C4-2B (cell line): ENCODE results near the gene PLOD1.
A peak's percentile ranks its signal among the peaks of the same experiment; 100 is the strongest.

Experiments used
- H3K27ac ChIP-seq: fragments of 450-650 bp; 2 replicates; pipeline ENCODE4 v1.5.1; 2017
- CTCF ChIP-seq: fragments of 450-650 bp; conservative IDR thresholded peaks from 2 replicates; pipeline ENCODE4 v1.5.1; 2017; ENCODE audit warnings: mild to moderate bottlenecking
- ZFX ChIP-seq: fragments of 450-650 bp; IDR thresholded peaks from 2 replicates; pipeline ENCODE4 v1.6.1; 2017

Gene PLOD1

DNA sequence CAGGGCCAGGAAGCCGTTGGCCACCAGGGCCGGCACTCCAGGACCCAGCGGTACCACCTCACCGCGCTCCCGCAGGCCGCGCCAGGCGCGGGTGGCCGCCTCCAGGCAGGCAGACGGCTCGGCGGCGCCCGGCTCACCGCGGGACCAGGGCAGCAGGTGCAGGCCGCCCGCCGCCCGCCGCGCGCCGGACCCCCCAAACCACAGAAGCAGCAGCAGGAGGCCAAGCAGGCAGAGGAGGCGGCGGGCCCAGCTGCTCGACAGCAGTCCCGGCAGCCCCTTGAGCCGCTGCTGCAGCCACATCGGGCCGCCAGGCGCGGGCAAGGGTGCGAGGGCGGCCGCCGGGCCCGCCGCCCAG is 8.6 kb upstream of the PLOD1 start:
- H3K27ac ChIP-seq: peak overlapping the region; percentile 72
- TF ChIP-seq CTCF (no peak), ZFX (no peak)

DNA sequence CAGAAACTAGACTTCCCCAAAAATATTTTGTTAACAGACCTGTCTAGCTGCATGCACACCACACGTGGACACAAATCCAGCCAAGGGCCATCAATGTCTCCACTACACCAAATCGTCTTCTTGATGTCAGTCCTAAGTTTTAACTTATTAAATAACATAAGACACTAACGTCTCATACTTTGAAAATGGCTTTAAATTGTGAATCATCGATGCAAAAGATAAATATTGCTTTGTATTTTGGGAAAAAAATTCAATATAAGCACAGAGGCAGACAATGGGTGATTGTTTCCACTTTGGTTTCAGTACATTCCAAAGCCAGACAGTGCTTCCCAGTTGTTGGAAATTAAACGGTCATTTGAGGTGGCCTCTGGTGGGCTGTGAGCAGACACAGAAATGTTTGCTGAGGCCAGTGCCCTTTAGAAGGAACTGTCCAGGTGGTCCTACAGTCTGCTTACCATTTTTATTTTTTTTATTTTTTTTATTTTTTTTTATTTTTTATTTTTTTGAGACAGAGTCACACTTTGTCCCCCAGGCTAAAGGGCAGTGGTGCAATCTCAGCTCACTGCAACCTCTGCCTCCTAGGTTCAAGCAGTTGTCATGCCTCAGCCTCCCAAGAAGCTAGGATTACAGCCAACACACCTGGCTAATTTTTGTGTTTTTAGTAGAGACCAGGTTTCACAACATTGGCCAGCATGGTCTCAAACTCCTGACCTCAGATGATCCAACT is 6.5 kb upstream of the PLOD1 start:
- no peak overlapping the region for H3K27ac ChIP-seq
- TF ChIP-seq ZFX (no peak), CTCF (no peak)

DNA sequence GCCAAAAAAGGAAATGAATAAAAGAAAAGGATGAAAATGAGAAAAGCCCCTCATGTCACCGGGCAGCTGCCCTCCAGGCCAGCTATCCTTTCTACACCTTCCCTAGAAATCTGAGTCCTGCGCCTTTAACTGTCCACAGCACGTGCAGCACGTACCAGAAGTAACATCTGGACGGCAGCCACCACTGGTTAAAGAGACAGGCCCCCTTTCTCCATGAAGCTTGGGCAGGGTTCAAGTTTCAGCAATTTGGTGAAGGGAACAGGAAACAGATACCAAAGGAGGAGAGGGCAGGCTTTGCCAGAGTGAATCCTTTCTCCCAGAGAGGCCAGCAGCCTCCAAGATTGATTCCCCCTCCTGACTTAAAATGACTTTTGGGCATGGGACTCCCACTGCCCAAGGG is 4.7 kb upstream of the PLOD1 start:
- TF ChIP-seq ZFX (no peak), CTCF (no peak)
- no peak overlapping the region for H3K27ac ChIP-seq

- no peak overlapping the region for H3K27ac ChIP-seq
- TF ChIP-seq CTCF (no peak), ZFX (no peak)
Observed at GRCh38 chr1:11930571-11931445, 3.7 kb upstream of the PLOD1 start.

GRCh38 chr1:11931845-11932244 is 2.7 kb upstream of the PLOD1 start:
- no peak overlapping the region for H3K27ac ChIP-seq
- TF ChIP-seq CTCF (no peak), ZFX (no peak)

- TF ChIP-seq ZFX (0 out of 2 replicates have a peak, but pooled peaks have one; percentile 38), CTCF (no peak)
- peak overlapping the region; percentile 81 for H3K27ac ChIP-seq
Observed at GRCh38 chr1:11935057-11935412, 518 bp downstream of the PLOD1 start.

DNA sequence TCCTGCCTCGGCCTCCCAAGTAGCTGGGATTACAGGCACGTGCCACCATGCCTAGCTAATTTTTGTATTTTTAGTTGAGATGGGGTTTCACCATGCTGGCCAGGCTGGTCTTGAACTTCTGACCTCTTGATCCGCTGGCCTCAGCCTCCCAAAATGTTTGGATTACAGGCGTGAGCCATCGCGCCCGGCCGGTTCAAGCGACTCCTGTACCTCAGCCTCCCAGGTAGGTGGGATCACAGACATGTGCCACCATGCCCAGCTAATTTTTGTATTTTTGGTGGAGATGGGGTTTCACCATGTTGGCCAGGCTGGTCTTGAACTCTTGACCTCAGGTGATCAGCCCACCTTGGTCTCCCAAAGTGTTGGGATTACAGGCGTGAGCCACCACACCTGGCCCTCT is 1.2 kb downstream of the PLOD1 start:
- peak overlapping the region; percentile 81; the same call in 1 of the 2 replicates for H3K27ac ChIP-seq
